Panc1 (cell line): ENCODE data around the gene MED25.
A peak's percentile ranks its signal among the peaks of the same experiment; 100 is the strongest.

Source experiments
- CTCF ChIP-seq: fragments of 450-650 bp; IDR thresholded peaks from 2 replicates; pipeline ENCODE4 v1.5.1; 2017; ENCODE audit warnings: mild to moderate bottlenecking
- POLR2AphosphoS5 ChIP-seq: IDR thresholded peaks from 2 replicates; pipeline ENCODE4 v1.6.1; 2012; ENCODE audit warnings: mild to moderate bottlenecking, low read depth, low read length, moderate library complexity
- SIN3A ChIP-seq: IDR thresholded peaks from 2 replicates; pipeline ENCODE4 v1.6.1; 2012; ENCODE audit warnings: low read depth, mild to moderate bottlenecking, low read length, moderate library complexity, borderline replicate concordance; ENCODE audit not compliant: insufficient read depth

- TF ChIP-seq CTCF (no peak), SIN3A (peak; percentile 68; the same call in 1 of the 2 replicates), POLR2AphosphoS5 (peak; percentile 35; the same call in 1 of the 2 replicates)
Measured at GRCh38 chr19:49876422-49877019, 58.4 kb downstream of the MED25 start.
